Right ventricle myocardium inferior (tissue), 1 donor: ENCODE data around the gene KLK12. TPM values are rescaled to one million over a fixed set of nuclear protein-coding genes. Genes with fewer than 3 reads are reported as not detected.
"Not testable (repeated sequence)": the region's sequence is repeated elsewhere in the genome, so short reads cannot be mapped to it uniquely, and the experiment has no call there.

Source experiments
- ATAC-seq: fragments of 200-7000 bp; cut with Tn5 transposase; one replicate; pipeline ENCODE4 v1.9.1; 2020; ENCODE audit warnings: mild to moderate bottlenecking, moderate library complexity
- DNase-seq: peaks from one replicate; pipeline ENCODE4 v3.0.0; 2021; ENCODE audit errors: missing footprints
- intact Hi-C: fragments of 100-400 bp; cut with DNase I; formaldehyde crosslinking; loops from one replicate; pipeline ENCODE4 v1.11.0; 2022
- total RNA-seq: library from RNA; stranded (reverse); fragmentation: NEBNext Ultra II Directional; extraction: Animal tissue kit (Norgen Biotek cat#: 25700); gene quantifications from one replicate; pipeline ENCODE4 v1.2.1, GENCODE V29; 2021
- donor health status: DM: no; HTN: yes; CAD: no; lungs with severe emphysema.

KLK12 gene
- total RNA-seq, 1 donor from 2014 or later: not detected

- no peak for ATAC-seq
- intact Hi-C loops: no loop called here
- no peak for DNase-seq
These were observed 33.8 kb downstream of the KLK12 start for GRCh38 chr19:51000981-51001380.

DNA sequence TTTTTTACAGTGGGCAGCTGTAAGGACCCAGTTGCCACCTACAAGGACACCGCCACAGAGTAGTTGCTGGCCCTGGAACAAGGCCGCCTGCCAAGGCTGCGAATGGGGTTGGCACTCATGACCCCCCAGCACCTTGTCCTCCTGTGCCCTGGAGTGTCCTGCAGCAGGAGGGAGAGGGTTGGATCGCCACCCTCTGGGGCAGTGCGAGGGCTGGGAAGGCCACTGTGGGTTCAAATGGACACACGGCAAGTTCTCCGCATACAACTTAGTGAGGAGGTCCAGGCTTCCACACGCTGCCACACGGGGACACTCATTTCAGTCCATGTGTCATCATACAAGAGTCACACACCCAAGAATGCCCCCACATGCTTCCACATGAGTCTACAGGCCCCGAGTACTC is 34.4 kb downstream of the KLK12 start:
- no peak for ATAC-seq
- intact Hi-C loops: no loop called here
- no peak for DNase-seq

DNA sequence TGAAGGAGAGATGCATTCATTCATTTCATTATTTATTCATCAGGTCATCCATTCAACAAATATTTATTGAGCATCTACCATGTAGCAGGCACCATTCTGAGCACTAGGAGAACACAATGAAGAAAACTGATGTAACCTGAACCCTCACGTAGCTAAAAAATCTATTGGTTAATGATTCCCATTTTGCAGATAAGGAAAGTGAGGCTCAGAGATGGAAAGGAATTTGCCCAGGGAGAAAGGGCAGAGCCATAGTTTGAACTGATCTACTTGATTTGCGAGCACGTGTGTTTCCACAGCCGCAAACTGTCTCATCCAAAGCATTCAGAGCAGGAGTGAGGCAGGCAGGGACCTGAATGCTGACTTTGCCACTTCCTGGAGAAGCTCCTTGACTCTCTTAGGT is 36.1 kb downstream of the KLK12 start:
- intact Hi-C loops: no loop called here
- no peak for ATAC-seq
- DNase-seq: no peak

DNA sequence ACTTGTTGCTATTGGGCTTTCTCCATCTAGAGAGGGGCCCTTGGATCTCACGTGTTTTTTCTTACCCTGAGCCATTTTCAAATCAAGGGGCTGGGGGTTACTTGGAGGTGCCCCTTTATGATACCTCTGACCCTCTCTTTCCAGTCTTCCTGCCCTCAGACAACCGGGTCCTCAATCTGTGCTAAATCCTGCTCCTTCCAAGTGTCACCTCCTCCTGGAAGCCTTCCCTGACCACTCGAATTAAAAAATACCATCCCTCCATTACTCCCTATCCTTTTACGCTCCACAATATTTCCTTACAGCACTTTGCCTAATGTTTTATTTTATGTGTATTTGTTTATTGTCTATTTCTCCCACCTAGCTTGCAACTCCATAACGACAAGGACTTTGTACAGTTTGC is 36.7 kb downstream of the KLK12 start:
- ATAC-seq (no peak), DNase-seq (no peak)
- intact Hi-C loops: no loop called here

DNA sequence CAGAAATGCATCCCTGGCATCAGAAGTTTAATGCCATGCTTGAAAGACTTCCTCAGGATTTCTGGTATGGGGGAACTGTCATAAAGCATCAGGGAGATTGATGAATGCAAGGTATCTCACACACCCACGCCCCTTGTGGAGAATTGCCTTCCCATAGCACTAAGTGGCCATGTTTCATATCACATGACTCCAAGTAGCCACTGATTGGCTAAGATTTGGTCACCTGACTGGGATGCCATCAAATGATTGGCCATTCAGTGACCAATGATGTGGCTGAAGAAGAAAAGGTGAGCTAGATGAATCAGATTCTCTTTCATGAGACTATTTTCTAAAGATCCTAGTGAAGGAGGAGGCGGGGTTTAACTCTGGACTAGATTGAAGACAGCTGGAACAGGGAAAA is 40.7 kb downstream of the KLK12 start:
- DNase-seq: no peak
- intact Hi-C loops: no loop called here
- no peak for ATAC-seq

GRCh38 chr19:50992666-50993035 is 42.2 kb downstream of the KLK12 start:
- DNase-seq (no peak), ATAC-seq (no peak)
- intact Hi-C loops: no loop called here

- intact Hi-C loops, ATAC-seq, DNase-seq: not testable (repeated sequence)
These were observed 50.4 kb downstream of the KLK12 start for GRCh38 chr19:50984416-50984815.

DNA sequence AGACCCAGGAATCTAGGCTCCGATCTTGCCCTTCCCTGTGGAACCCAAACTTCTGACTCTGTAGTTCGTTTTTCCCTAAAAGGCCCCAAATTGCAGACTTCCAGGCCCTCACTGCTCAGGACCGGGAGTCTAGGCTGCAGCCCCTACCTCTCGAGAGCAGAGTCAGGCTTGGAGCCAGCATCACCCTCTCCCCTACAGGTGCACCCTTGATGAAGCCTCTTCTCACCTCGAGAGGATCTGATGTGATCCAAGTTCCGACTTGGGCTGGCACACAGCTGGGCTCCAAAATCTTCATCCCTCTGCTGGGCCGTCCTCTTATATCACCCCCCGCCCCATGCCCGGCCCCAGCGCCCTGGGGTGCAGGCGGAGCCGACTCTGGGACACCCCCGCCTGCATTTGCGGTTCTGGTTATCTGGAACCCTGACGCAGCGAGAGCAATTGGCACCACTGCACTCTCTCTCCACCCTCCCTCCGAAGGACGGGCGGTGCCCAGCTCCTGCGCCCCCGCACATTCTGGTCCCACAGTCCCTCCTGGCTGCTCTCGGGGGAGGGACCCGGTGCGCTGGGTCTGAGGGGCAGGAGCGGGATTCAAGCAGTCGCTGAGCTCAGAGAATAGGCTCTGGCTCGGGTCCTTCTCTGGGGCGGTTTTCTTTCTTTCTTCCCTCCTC is 51.0 kb downstream of the KLK12 start, which contains the start of gene KLK7:
Gene KLK7, minus strand, starts transcription at position 293 of the 668 bp plus-strand sequence. CDS start 1,518 bp downstream, outside the sequence.
- ATAC-seq: no peak
- DNase-seq: no peak
- intact Hi-C loops: no loop called here

GRCh38 chr19:50982186-50982585 is 52.6 kb downstream of the KLK12 start:
- no peak for ATAC-seq
- no peak for DNase-seq
- intact Hi-C loops: no loop called here

GRCh38 chr19:50981587-50982146 is 53.1 kb downstream of the KLK12 start:
- DNase-seq (no peak), ATAC-seq (no peak)
- intact Hi-C loops: no loop called here

GRCh38 chr19:50980208-50980607 is 54.6 kb downstream of the KLK12 start:
- intact Hi-C loops: no loop called here
- no peak for DNase-seq
- no peak for ATAC-seq

DNA sequence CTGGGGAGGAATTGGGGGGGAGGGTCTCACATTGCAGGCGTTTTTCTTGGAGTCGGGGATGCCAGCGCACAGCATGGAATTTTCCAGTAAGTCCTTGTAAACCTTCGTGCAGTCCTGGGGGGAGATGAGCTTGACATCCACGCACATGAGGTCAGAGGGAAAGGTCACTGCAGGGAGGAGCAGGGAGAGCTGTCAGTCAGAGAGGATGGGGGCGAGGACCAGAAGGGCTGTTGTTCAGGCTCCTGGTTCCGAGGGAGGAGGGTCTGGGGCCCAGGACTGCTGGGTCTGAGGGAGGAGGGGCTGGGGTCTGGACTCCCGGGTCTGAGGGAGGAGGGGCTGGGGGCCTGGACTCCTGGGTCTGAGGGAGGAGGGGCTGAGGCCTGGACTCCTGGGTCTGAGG is 55.0 kb downstream of the KLK12 start:
- intact Hi-C loops: no loop called here

More for the DNA sequence above, 55.0 kb downstream of the KLK12 start:
- DNase-seq (no peak), ATAC-seq (no peak)

Other genes with a start within 250 kb of the KLK12 start
- not detected for gene ACP4, start 244.6 kb downstream of the KLK12 start, total RNA-seq
- 0.32 TPM for gene KLK1, start 211.2 kb downstream of the KLK12 start, total RNA-seq
- not detected for gene KLK15, start 201.4 kb downstream of the KLK12 start, total RNA-seq
- not detected for gene KLK3, start 180.1 kb downstream of the KLK12 start, total RNA-seq
- not detected for gene KLK2, start 161.6 kb downstream of the KLK12 start, total RNA-seq
- not detected for gene KLK4, start 123.6 kb downstream of the KLK12 start, total RNA-seq
- not detected for gene KLK5, start 82.0 kb downstream of the KLK12 start, total RNA-seq
- gene KLK6, start 65.4 kb downstream of the KLK12 start, total RNA-seq: not detected
- not detected for gene KLK7, start 51.1 kb downstream of the KLK12 start, total RNA-seq
- gene KLK8, start 33.4 kb downstream of the KLK12 start, total RNA-seq: not detected
- not detected for gene KLK10, start 15.3 kb downstream of the KLK12 start, total RNA-seq
- gene KLK11, start 8.4 kb downstream of the KLK12 start, total RNA-seq: not detected
- not detected for gene KLK13, start 30.1 kb upstream of the KLK12 start, total RNA-seq
- 2.8 TPM for gene KLK14, start 47.9 kb upstream of the KLK12 start, total RNA-seq
- gene CTU1, start 73.4 kb upstream of the KLK12 start, total RNA-seq: 5.2 TPM
- gene SIGLEC9, start 89.9 kb upstream of the KLK12 start, total RNA-seq: 2.9 TPM
- gene SIGLEC7, start 107.3 kb upstream of the KLK12 start, total RNA-seq: 0.87 TPM
- gene CD33, start 190.1 kb upstream of the KLK12 start, total RNA-seq: 6.5 TPM
- not detected for gene SIGLECL1, start 216.1 kb upstream of the KLK12 start, total RNA-seq